Ovary (tissue), 3 donors: ENCODE measurements around the gene VAC14.

ENCODE experiments used
- POLR2A ChIP-seq: fragments of 450-650 bp; IDR thresholded peaks from one replicate; pipeline ENCODE4 v1.6.1; 2017; ENCODE audit warnings: antibody characterized with exemption, mild to moderate bottlenecking, moderate library complexity
- TF ChIP-seq, protein P1 (sequence below), 3 donors: fragments of 450-650 bp in 2 of 3; fragments of 200-600 bp in 1 of 3; IDR thresholded peaks; one replicate each; pipeline versions ENCODE4 v1.5.1 to v1.8.0; 2016 to 2022; ENCODE audit warnings: antibody characterized with exemption in 3 of 3, mild to moderate bottlenecking in 1 of 3
- donor health status: DM: no; HTN: no; CAD: no.

DNA sequence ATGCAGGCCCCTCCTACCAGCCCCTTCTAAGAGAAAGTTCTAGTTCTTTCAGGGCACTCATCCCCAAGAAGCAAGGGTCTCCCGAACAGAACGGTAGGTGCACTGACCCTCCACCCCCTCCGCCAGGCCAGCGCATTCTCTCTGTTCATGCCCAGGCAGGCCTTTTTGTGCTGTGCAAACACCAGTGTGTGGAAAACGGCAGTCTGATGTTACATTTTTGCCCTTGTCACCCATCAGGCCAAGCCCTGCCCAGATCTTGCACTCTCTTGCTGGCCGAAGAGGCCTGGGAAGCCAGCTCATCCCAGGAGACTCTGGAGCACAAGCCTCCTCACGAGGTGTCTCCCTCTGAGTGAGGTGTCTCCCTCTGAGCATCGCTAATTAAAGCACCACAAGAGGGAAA lies 99.0 kb downstream of the VAC14 start:
- TF ChIP-seq, protein P1, sequence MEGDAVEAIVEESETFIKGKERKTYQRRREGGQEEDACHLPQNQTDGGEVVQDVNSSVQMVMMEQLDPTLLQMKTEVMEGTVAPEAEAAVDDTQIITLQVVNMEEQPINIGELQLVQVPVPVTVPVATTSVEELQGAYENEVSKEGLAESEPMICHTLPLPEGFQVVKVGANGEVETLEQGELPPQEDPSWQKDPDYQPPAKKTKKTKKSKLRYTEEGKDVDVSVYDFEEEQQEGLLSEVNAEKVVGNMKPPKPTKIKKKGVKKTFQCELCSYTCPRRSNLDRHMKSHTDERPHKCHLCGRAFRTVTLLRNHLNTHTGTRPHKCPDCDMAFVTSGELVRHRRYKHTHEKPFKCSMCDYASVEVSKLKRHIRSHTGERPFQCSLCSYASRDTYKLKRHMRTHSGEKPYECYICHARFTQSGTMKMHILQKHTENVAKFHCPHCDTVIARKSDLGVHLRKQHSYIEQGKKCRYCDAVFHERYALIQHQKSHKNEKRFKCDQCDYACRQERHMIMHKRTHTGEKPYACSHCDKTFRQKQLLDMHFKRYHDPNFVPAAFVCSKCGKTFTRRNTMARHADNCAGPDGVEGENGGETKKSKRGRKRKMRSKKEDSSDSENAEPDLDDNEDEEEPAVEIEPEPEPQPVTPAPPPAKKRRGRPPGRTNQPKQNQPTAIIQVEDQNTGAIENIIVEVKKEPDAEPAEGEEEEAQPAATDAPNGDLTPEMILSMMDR (IDR thresholded peaks at IDR 0.05), result no peak
- no peak for TF ChIP-seq POLR2A
